IMR-90 (cell line): ENCODE measurements around the gene CMTM8. TPM values are rescaled to one million over a fixed set of nuclear protein-coding genes. Genes with fewer than 3 reads are reported as not detected.

Source experiments
- ATAC-seq: fragments of 200-7000 bp; cut with Tn5 transposase; 2 replicates; pipeline ENCODE4 v1.9.1; 2020; ENCODE audit warnings: low read depth, mild to moderate bottlenecking, moderate library complexity
- BruUV-seq: library from RNA; stranded (reverse); fragments of 400-500 nt; replicated peaks from 2 replicates; lab custom pipeline; 2021; lab: Mats Ljungman, UMichigan
- CTCF ChIA-PET: fragments of 300-600 bp; formaldehyde crosslinking; extraction: SDS; loops from one replicate; lab custom pipeline; 2021; ENCODE audit warnings: antibody characterized with exemption; lab: Yijun Ruan, JAX
- POLR2A ChIA-PET: fragments of 300-600 bp; sonication (Branson Sonifier 250); formaldehyde crosslinking; loops from one replicate; lab custom pipeline; 2022; ENCODE audit warnings: antibody characterized with exemption; ENCODE audit not compliant: unreplicated experiment; lab: Charles Lee
- DNase-seq: peaks from one replicate; pipeline ENCODE4 v3.0.0; 2013
- H2AFZ ChIP-seq: replicated peaks from 2 replicates; pipeline ENCODE3; 2013; ENCODE audit warnings: low read length, mild to moderate bottlenecking; ENCODE audit not compliant: poor library complexity
- H2AK5ac ChIP-seq: 2 replicates; pipeline ENCODE4 v1.6.1; 2013; ENCODE audit warnings: low read depth, low read length, inconsistent platforms
- H2AK9ac ChIP-seq: replicated peaks from 2 replicates; pipeline ENCODE3; 2013; ENCODE audit warnings: mild to moderate bottlenecking, low read depth, low read length, moderate library complexity; ENCODE audit not compliant: poor library complexity
- H2BK120ac ChIP-seq: 2 replicates; pipeline ENCODE4 v1.6.1; 2013; ENCODE audit warnings: low read depth, low read length, inconsistent platforms
- H2BK15ac ChIP-seq: 3 replicates; pipeline ENCODE4 v1.6.1; 2013; ENCODE audit warnings: low read depth, low read length, inconsistent platforms
- H2BK20ac ChIP-seq: 2 replicates; pipeline ENCODE4 v1.6.1; 2013; ENCODE audit warnings: low read depth, mild to moderate bottlenecking, inconsistent platforms, low read length, moderate library complexity
- H2BK5ac ChIP-seq: 2 replicates; pipeline ENCODE4 v1.6.1; 2013; ENCODE audit warnings: mild to moderate bottlenecking, low read depth, low read length, inconsistent platforms; ENCODE audit not compliant: poor library complexity, severe bottlenecking
- H3K14ac ChIP-seq: replicated peaks from 2 replicates; pipeline ENCODE4 v1.6.1; 2013; ENCODE audit warnings: low read depth, low read length, inconsistent platforms
- H3K18ac ChIP-seq: 2 replicates; pipeline ENCODE4 v1.6.1; 2013; ENCODE audit warnings: low read depth, low read length, control low read depth
- H3K23ac ChIP-seq: 2 replicates; pipeline ENCODE4 v1.6.1; 2013; ENCODE audit warnings: low read depth, low read length, inconsistent platforms
- H3K27ac ChIP-seq: 2 replicates; pipeline ENCODE4 v1.5.1; 2013; ENCODE audit warnings: mild to moderate bottlenecking, control low read depth, low read length; ENCODE audit not compliant: insufficient read depth
- H3K27me3 ChIP-seq: 2 replicates; pipeline ENCODE4 v1.6.1; 2013; ENCODE audit warnings: low read length; ENCODE audit not compliant: control insufficient read depth, insufficient read depth
- H3K36me3 ChIP-seq: 2 replicates; pipeline ENCODE4 v1.6.1; 2013; ENCODE audit warnings: low read length, mixed read lengths; ENCODE audit not compliant: control insufficient read depth, insufficient read depth
- H3K4ac ChIP-seq: 2 replicates; pipeline ENCODE4 v1.6.1; 2013; ENCODE audit warnings: low read depth, low read length, inconsistent platforms
- H3K4me1 ChIP-seq: 2 replicates; pipeline ENCODE4 v1.6.1; 2013; ENCODE audit warnings: low read length, mixed read lengths; ENCODE audit not compliant: control insufficient read depth, insufficient read depth
- H3K4me2 ChIP-seq: 2 replicates; pipeline ENCODE4 v1.6.1; 2013; ENCODE audit warnings: low read depth, mild to moderate bottlenecking, control low read depth, low read length, moderate library complexity
- H3K4me3 ChIP-seq: 2 replicates; pipeline ENCODE4 v1.5.1; 2013; ENCODE audit warnings: low read depth, mild to moderate bottlenecking, control low read depth, low read length, moderate library complexity; ENCODE audit not compliant: insufficient read depth
- H3K56ac ChIP-seq: 2 replicates; pipeline ENCODE4 v1.6.1; 2013; ENCODE audit warnings: low read length, inconsistent platforms; ENCODE audit not compliant: insufficient read depth; ENCODE audit errors: extremely low read depth
- H3K79me1 ChIP-seq, 2 experiments: 2 replicates each; pipeline ENCODE4 v1.6.1; 2013; ENCODE audit warnings: low read length in 2 of 2, inconsistent platforms in 1 of 2, low read depth in 1 of 2
- H3K9ac ChIP-seq: 2 replicates; pipeline ENCODE4 v1.6.1; 2013; ENCODE audit warnings: low read depth, low read length, control low read depth
- H3K9me1 ChIP-seq: 2 replicates; pipeline ENCODE4 v1.6.1; 2013; ENCODE audit warnings: low read length, inconsistent platforms; ENCODE audit not compliant: insufficient read depth
- H3K9me3 ChIP-seq: 2 replicates; pipeline ENCODE4 v1.6.1; 2013; ENCODE audit warnings: low read length; ENCODE audit not compliant: control insufficient read depth, insufficient read depth
- H4K20me1 ChIP-seq: 2 replicates; pipeline ENCODE4 v1.6.1; 2013; ENCODE audit warnings: low read length, inconsistent platforms; ENCODE audit not compliant: insufficient read depth
- H4K5ac ChIP-seq: 2 replicates; pipeline ENCODE4 v1.6.1; 2013; ENCODE audit warnings: mild to moderate bottlenecking, low read depth, low read length, control low read depth
- H4K8ac ChIP-seq, 2 experiments: 2 replicates each; pipeline ENCODE4 v1.6.1; 2013; ENCODE audit warnings: low read depth in 2 of 2, low read length in 2 of 2, control low read depth in 1 of 2, inconsistent platforms in 1 of 2
- H4K91ac ChIP-seq: 2 replicates; pipeline ENCODE4 v1.6.1; 2013; ENCODE audit warnings: low read depth, low read length, inconsistent platforms; ENCODE audit not compliant: insufficient read depth
- BHLHE40 ChIP-seq: fragments of 150-350 bp; IDR thresholded peaks from 2 replicates; pipeline ENCODE4 v1.6.1; 2016; ENCODE audit warnings: mild to moderate bottlenecking, low read depth, low read length
- MXI1 ChIP-seq: IDR thresholded peaks from 2 replicates; pipeline ENCODE4 v1.6.1; 2012; ENCODE audit warnings: low read depth, mild to moderate bottlenecking, low read length, moderate library complexity, borderline replicate concordance
- POLR2A ChIP-seq: IDR thresholded peaks from 2 replicates; pipeline ENCODE4 v1.6.1; 2012; ENCODE audit warnings: mild to moderate bottlenecking, low read depth, low read length
- RCOR1 ChIP-seq: IDR thresholded peaks from 2 replicates; pipeline ENCODE4 v1.6.1; 2012; ENCODE audit warnings: mild to moderate bottlenecking, low read length, improper control_type of control experiment; ENCODE audit not compliant: insufficient replicate concordance
- WGBS, 2 experiments: methylation state at CpG; one replicate each; pipeline versions ENCODE4 v1.1.5 to v1.1.7; 2013; ENCODE audit warnings: missing lambda C conversion rate in 2 of 2; ENCODE audit not compliant: insufficient read length in 1 of 2; ENCODE audit errors: extremely low coverage in 2 of 2; 5-methylcytosine and 5-hydroxymethylcytosine counted together
- dilution Hi-C: fragments of 300-500 bp; cut with HindIII; formaldehyde crosslinking; loops from one replicate; pipeline ENCODE4 v1.14.3; 2018; ENCODE audit warnings: low sequenced_read_pairs; ENCODE audit not compliant: unreplicated experiment
- in situ Hi-C: fragments of 300-500 bp; cut with MboI; formaldehyde crosslinking; loops from 3 replicates; pipeline ENCODE4 v1.14.3; 2019; ENCODE audit warnings: low sequenced_read_pairs, inconsistent platforms, mixed read lengths
- intact Hi-C: fragments of 100-400 bp; cut with micrococcal nuclease; formaldehyde crosslinking; loops from 2 replicates; pipeline ENCODE4 v1.10.0; 2022
- polyA plus RNA-seq, 3 experiments: library from polyadenylated mRNA; depleted of rRNA; stranded (reverse); fragments of >200 nt; gene quantifications; 2 replicates each; pipeline ENCODE4 v1.2.3, GENCODE V29; 2012; ENCODE audit warnings: low replicate concordance in 1 of 3
- total RNA-seq: library from RNA; depleted of rRNA; stranded (reverse); fragments of >200 nt; gene quantifications from 2 replicates; pipeline ENCODE4 v1.2.3, GENCODE V29; 2012
- TF ChIP-seq, protein P1 (sequence below): fragments of 150-350 bp; IDR thresholded peaks from 2 replicates; pipeline ENCODE4 v1.6.1; 2017; ENCODE audit warnings: mild to moderate bottlenecking, antibody characterized with exemption, low read length, low read depth

Gene CMTM8
- total and polyA plus RNA-seq, 2 of the 4 experiments (the other 2 are of a cell fraction): 0.15 TPM; not detected in 1

DNA sequence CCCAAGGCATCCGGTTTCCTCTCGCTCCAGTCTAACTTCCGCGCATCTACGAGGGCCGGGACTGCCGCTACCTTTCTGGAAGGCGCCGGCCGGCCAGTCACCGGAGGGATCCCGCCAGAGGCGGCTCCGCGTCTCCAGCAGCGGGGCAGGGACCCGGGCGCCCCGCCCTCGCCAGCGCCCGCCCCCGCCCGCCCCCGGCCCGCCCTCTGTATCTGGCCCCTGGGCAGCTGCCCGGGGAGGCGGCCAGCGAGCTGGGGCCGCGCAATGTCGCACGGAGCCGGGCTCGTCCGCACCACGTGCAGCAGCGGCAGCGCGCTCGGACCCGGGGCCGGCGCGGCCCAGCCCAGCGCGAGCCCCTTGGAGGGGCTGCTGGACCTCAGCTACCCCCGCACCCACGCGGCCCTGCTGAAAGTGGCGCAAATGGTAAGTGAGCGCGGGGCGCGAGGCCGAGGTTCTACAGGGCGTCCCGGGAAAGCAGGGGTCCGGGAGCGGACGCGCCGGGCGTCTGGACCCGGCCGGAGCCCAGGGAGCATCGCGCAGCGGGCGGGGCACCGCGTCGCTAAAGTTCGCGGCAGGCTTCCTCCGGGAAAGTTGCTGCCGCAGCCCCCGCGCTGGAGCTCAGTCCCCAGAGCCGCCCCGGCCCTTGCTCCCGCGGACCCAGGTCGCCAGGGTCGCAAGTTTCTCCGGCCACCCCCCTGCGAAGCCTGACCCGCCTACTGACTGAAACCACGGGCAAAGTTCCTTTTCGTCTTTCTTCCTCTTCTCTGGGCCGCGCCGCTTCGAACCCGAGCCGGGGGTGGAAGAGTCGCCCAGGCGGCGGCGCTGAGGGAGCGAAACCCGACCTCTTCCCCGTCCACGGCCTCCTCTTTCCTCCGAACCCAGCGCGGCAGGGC, 153.4 kb downstream of the CMTM8 start, which contains the start of gene CMTM7:
TSS of gene CMTM7 (plus strand) at position 211 of the 893 bp plus-strand sequence. CDS start at position 265, 54 bp downstream.
- peak; percentile 88 for ATAC-seq
- Histone ChIP-seq H4K5ac (no peak within 1 kb of the TSS; the same call in none of the 2 replicates), H2BK5ac (peak within 1 kb of the TSS; percentile 52), H3K4me1 (peaks cover 2% of the 10 kb centered on the region; the same call in 1 of the 2 replicates), H4K20me1 (no peaks in the 10 kb centered on the region), H3K4me3 (peak within 1 kb of the TSS; percentile 90), H3K9ac (peak within 1 kb of the TSS; percentile 76), H2BK20ac (0 out of 2 replicates have a peak within 1 kb of the TSS, but pooled peaks have one; percentile 59), H2AFZ (peak within 1 kb of the TSS; percentile 97), H3K9me1 (peaks cover 4% of the 10 kb centered on the region), H3K79me1 (peaks cover 22 to 39% of the 10 kb centered on the region in 2 experiments), H2AK5ac (peak within 1 kb of the TSS; percentile 74; the same call in 1 of the 2 replicates), H3K36me3 (no peaks in the 10 kb centered on the region), H3K4ac (peak within 1 kb of the TSS; percentile 79), H2BK120ac (peak within 1 kb of the TSS; percentile 75), H3K27me3 (no peaks in the 10 kb centered on the region; the same call in 1 of the 2 replicates), H2BK15ac (no peak within 1 kb of the TSS), H3K56ac (peak within 1 kb of the TSS; percentile 32), H3K18ac (peak within 1 kb of the TSS; percentile 13; the same call in 1 of the 2 replicates), H3K23ac (peak within 1 kb of the TSS; percentile 90), H4K8ac (peak within 1 kb of the TSS; percentile 58 to 70), H4K91ac (no peak within 1 kb of the TSS; the same call in 1 of the 2 replicates), H3K4me2 (peak within 1 kb of the TSS; percentile 90), H3K14ac (peak within 1 kb of the TSS; percentile 85), H3K9me3 (no peaks in the 10 kb centered on the region), H3K27ac (peak within 1 kb of the TSS; percentile 76), H2AK9ac (peak within 1 kb of the TSS; percentile 97)
- intact Hi-C loops: loop anchor here (1.0 to 5.0 kb wide), 4 partner anchors 75 to 215 kb away; partner anchors contain the start of genes CMTM6 and DYNC1LI1
- DNase-seq: peak; percentile 35
- TF ChIP-seq RCOR1: no peak
- TF ChIP-seq BHLHE40: 0 out of 2 replicates have a peak, but pooled peaks have one; percentile 17
- TF ChIP-seq POLR2A: peak; percentile 39; the same call in 1 of the 2 replicates
- TF ChIP-seq, protein P1, sequence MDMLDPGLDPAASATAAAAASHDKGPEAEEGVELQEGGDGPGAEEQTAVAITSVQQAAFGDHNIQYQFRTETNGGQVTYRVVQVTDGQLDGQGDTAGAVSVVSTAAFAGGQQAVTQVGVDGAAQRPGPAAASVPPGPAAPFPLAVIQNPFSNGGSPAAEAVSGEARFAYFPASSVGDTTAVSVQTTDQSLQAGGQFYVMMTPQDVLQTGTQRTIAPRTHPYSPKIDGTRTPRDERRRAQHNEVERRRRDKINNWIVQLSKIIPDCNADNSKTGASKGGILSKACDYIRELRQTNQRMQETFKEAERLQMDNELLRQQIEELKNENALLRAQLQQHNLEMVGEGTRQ: peak; percentile 45; the same call in 1 of the 2 replicates
- TF ChIP-seq MXI1: peak; percentile 71; the same call in 1 of the 2 replicates
- dilution Hi-C loops: no loop called here
- in situ Hi-C loops: loop anchor here (5.0 to 25.0 kb wide), 2 partner anchors 75 to 270 kb away; no protein-coding TSS in a partner anchor
- POLR2A ChIA-PET: no interaction called here
- no TSS peak for BruUV-seq
- CTCF ChIA-PET: interaction anchor here (0.5 to 1.2 kb wide), 2 partner anchors 16 to 78 kb away, joined by 3 read pairs; no protein-coding TSS in a partner anchor
- WGBS, 2 experiments: 0% methylated on average over 43 of the region's 107 CpGs; no CpG with 5 or more reads in 1 of the 2 experiments
